Bronchial epithelial cell (primary cell): ENCODE results near the gene PTGER1. TPM values are rescaled to one million over a fixed set of nuclear protein-coding genes. Genes with fewer than 3 reads are reported as not detected.
A peak's percentile ranks its signal among the peaks of the same experiment; 100 is the strongest.

Experiments used
- DNase-seq: peaks from one replicate; pipeline ENCODE4 v3.0.0-alpha.2; 2010; ENCODE audit warnings: low read depth
- FAIRE-seq: peaks from 2 replicates; lab custom pipeline; 2011; peaks lifted over from hg19 to GRCh38; lab: Jason Lieb, UNC
- H3K27me3 ChIP-seq: 2 replicates; pipeline ENCODE4 v1.5.1; 2011; ENCODE audit warnings: low read length; ENCODE audit not compliant: control insufficient read depth, insufficient read depth
- H3K36me3 ChIP-seq: 2 replicates; pipeline ENCODE4 v1.5.1; 2011; ENCODE audit warnings: low read length; ENCODE audit not compliant: control insufficient read depth, insufficient read depth
- H3K4me3 ChIP-seq: 2 replicates; pipeline ENCODE4 v1.5.1; 2011; ENCODE audit warnings: mild to moderate bottlenecking, low read depth, low read length, control low read depth
- CTCF ChIP-seq: IDR thresholded peaks from 2 replicates; pipeline ENCODE4 v1.5.1; 2011; ENCODE audit warnings: mild to moderate bottlenecking, moderate library complexity, low read length, control low read depth, inconsistent platforms; ENCODE audit not compliant: insufficient read depth, severe bottlenecking
- total RNA-seq: library from RNA; depleted of rRNA; stranded (reverse); fragments of >200 nt; gene quantifications from 2 replicates; pipeline ENCODE4 v1.2.1, GENCODE V29; 2014

Gene PTGER1
- total RNA-seq, 1 donor from 2014 or later: 2.6 TPM

- no peak for TF ChIP-seq CTCF
- Histone ChIP-seq H3K27me3 (no peaks in the 10 kb centered on the region), H3K4me3 (no peak overlapping the region), H3K36me3 (no peaks in the 10 kb centered on the region)
- no peak for FAIRE-seq
- no peak for DNase-seq
These were observed 28.1 kb upstream of the PTGER1 start for GRCh38 chr19:14503285-14503684.

- no peak overlapping the region for H3K4me3 ChIP-seq
- TF ChIP-seq CTCF: no peak
- H3K27me3 ChIP-seq: no peaks in the 10 kb centered on the region
- no peak for FAIRE-seq
- no peaks in the 10 kb centered on the region for H3K36me3 ChIP-seq
- peak; percentile 39 for DNase-seq
These were observed 27.4 kb upstream of the PTGER1 start for GRCh38 chr19:14502334-14503092.

GRCh38 chr19:14497228-14497921, 22.2 kb upstream of the PTGER1 start:
- no peak for DNase-seq

GRCh38 chr19:14496834-14497227, 21.7 kb upstream of the PTGER1 start:
- FAIRE-seq (peak; percentile 13), DNase-seq (no peak)
- peaks cover 11% of the 10 kb centered on the region for H3K36me3 ChIP-seq
- TF ChIP-seq CTCF: no peak
- no peaks in the 10 kb centered on the region for H3K27me3 ChIP-seq
- no peak overlapping the region for H3K4me3 ChIP-seq

More at GRCh38 chr19:14497228-14497921, 22.2 kb upstream of the PTGER1 start:
- Histone ChIP-seq H3K27me3 (no peaks in the 10 kb centered on the region), H3K36me3 (peaks cover 9% of the 10 kb centered on the region), H3K4me3 (no peak overlapping the region)
- FAIRE-seq: no peak
- no peak for TF ChIP-seq CTCF

- DNase-seq (peak; percentile 92), FAIRE-seq (no peak)
- no peak for TF ChIP-seq CTCF
- peak within 1 kb of the TSS; percentile 82 for H3K4me3 ChIP-seq
- H3K27me3 ChIP-seq: no peaks in the 10 kb centered on the region
- H3K36me3 ChIP-seq: peaks cover 15% of the 10 kb centered on the region
These were observed 21.1 kb upstream of the PTGER1 start, which contains the start of gene GIPC1 for GRCh38 chr19:14496029-14496833. TSS of gene GIPC1 (minus strand) at chr19:14496127. CDS start at chr19:14482976, 13,151 bp downstream.
